Transverse colon (tissue), 3 donors: ENCODE results near the gene ERCC4.

Source experiments
- CTCF ChIP-seq, 5 experiments: fragments of 200-600 bp in 3 of 5; fragments of 450-650 bp in 2 of 5; sonication (generic) in 3 of 5; IDR thresholded peaks; 1 replicate in 2 of 5; 2 replicates in 3 of 5; pipeline ENCODE4 v1.5.1; 2016 to 2017; ENCODE audit warnings: antibody characterized with exemption in 5 of 5, inconsistent platforms in 3 of 5, mild to moderate bottlenecking in 2 of 5, moderate library complexity in 1 of 5
- POLR2A ChIP-seq: fragments of 450-650 bp; IDR thresholded peaks from one replicate; pipeline ENCODE4 v1.6.1; 2016; ENCODE audit warnings: antibody characterized with exemption, mild to moderate bottlenecking, moderate library complexity

GRCh38 chr16:13962232-13962631 lies 42.3 kb downstream of the ERCC4 start:
- TF ChIP-seq POLR2A (no peak), CTCF (IDR thresholded peaks at IDR 0.05) (no peak)
